Astrocyte of the spinal cord (primary cell): ENCODE measurements around the gene RMI1.
A peak's percentile ranks its signal among the peaks of the same experiment; 100 is the strongest.
"Not testable (repeated sequence)": the region's sequence is repeated elsewhere in the genome, so short reads cannot be mapped to it uniquely, and the experiment has no call there.

Experiments used
- DNase-seq: peaks from one replicate; pipeline ENCODE4 v3.0.0; 2011; ENCODE audit warnings: low read depth, low spot score
- H3K4me3 ChIP-seq: 2 replicates; pipeline ENCODE4 v1.5.1; 2011; ENCODE audit warnings: low read depth, mild to moderate bottlenecking, low read length, moderate library complexity
- in situ Hi-C: cut with HindIII; loops from 2 replicates; pipeline ENCODE4 v1.10.0; 2017; ENCODE audit warnings: low sequenced_read_pairs
- TF ChIP-seq, protein P1 (sequence below): IDR thresholded peaks from 2 replicates; pipeline ENCODE4 v1.5.1; 2012; ENCODE audit warnings: low read depth, mild to moderate bottlenecking, low read length, inconsistent platforms

RMI1 gene

DNA sequence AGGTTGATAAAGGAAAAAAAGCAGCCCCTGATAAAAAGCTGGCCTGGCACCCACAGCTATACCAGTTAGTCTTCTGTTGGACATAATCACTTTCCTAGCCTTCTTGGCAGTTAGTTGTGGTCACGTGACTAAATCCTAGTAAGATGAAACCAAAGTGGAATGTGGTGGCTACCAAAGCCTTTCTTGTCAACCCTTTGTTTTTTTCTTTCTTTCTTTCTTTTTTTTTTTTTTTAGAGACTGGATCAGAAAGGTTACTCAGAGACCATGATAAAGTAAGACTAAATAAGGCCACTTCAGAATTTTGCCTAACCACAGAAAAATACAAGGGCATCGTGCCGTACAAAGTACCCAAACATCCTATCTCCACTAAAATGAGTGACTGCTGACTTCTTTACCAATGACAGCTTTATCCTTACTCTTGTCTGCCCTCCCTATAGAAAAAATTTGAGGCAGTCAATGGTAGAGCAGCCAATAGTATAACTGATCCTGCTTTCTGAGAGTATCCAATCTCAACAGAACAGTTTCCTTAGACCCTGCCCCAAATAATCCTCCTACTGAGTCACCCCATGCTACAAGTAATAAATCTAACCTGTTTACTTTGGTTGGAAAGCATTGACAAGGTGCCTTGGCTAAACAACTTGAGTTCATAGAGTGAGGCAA lies 45.2 kb upstream of the RMI1 start:
- DNase-seq = peak; percentile 85
- in situ Hi-C loops = loop anchor here (25.0 kb wide), 1 partner anchor 327 kb away; no protein-coding TSS in a partner anchor
- H3K4me3 ChIP-seq = no peak overlapping the region
- TF ChIP-seq, protein P1, sequence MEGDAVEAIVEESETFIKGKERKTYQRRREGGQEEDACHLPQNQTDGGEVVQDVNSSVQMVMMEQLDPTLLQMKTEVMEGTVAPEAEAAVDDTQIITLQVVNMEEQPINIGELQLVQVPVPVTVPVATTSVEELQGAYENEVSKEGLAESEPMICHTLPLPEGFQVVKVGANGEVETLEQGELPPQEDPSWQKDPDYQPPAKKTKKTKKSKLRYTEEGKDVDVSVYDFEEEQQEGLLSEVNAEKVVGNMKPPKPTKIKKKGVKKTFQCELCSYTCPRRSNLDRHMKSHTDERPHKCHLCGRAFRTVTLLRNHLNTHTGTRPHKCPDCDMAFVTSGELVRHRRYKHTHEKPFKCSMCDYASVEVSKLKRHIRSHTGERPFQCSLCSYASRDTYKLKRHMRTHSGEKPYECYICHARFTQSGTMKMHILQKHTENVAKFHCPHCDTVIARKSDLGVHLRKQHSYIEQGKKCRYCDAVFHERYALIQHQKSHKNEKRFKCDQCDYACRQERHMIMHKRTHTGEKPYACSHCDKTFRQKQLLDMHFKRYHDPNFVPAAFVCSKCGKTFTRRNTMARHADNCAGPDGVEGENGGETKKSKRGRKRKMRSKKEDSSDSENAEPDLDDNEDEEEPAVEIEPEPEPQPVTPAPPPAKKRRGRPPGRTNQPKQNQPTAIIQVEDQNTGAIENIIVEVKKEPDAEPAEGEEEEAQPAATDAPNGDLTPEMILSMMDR = no peak

DNA sequence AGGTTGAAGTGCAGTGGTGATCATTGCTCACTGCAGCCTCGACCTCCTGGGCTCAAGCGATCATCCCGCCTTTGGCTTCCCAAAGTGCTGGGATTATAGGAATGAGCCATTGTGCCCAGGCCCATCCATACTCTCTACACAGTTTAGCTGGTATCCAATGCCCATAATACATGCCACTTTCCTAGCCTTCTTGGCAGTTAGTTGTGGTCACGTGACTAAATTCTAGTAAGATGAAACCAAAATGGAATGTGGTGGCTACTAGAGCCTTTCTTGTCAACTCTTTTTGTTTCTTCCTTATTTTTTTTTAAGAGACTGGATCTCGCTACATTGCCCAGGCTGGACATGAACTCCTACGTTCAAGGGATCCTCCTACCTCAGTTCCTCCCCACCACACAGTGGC lies 44.1 kb upstream of the RMI1 start:
- TF ChIP-seq, protein P1 = no peak
- in situ Hi-C loops = loop anchor here (25.0 kb wide), 1 partner anchor 326 kb away; no protein-coding TSS in a partner anchor
- H3K4me3 ChIP-seq = no peak overlapping the region
- no peak for DNase-seq

DNA sequence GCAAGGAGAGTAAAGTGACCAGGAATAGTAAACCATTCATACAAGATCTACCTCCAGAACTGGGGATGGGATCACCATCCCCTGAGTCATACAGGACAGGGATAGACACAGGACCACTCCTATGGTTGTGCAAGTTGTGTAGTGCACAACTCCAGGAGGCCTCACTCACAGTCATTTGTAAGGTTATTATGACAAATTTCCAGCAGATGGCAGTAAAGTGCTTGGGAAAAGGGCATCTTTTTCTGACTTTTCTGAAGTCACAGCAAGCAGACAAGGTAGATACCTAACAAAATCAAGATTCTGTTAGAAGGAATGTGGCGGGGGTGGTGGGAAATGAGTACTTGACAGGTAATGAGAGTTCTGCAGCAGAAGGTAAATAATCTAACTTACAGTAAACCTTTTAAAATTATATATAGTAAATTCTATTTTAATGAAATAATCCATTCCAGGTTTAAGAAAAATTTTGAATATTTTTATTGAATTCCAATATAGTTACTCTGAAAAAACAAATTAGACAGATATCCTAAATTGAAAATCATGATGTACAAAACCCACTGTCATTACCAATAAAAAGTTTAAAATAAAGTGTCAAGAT lies 42.6 kb upstream of the RMI1 start:
- DNase-seq = peak; percentile 67
- TF ChIP-seq, protein P1 = peak; percentile 49
- H3K4me3 ChIP-seq = no peak overlapping the region
- in situ Hi-C loops = loop anchor here (25.0 kb wide), 1 partner anchor 324 kb away; no protein-coding TSS in a partner anchor

DNA sequence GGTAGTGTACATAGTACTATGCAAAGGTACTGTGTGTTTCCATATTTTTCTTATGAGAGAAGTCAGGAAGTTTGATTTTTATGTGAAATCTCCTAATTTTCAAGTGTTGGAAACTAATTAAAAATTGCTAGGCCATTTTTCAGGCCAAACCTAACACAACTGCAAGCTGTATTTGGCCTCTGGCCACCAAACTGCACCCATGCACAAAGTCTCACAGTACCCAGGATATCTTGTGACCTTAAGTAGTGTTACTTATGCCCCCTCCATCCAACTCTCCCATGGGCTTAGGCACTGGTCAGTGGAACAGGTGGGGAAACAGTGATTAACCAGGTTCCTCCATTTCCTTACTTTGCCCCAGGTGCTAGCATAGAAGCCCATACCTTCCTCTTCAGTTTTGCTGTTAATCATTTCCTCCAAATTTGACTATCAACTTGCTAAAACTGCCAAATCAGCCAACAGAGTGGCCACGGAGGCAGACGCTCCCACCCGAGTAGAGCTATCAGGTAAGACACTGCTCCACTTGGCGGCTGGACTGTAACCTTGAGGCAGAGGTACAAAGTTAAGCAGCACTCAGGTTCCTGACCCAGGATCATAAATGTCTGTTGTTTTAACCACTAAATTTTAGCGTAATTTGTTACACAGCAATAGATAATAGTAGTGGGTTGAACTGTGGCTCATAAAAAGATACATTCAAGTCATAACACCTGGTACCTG lies 39.9 kb upstream of the RMI1 start:
- TF ChIP-seq, protein P1 = no peak
- in situ Hi-C loops = loop anchor here (25.0 kb wide), 1 partner anchor 322 kb away; no protein-coding TSS in a partner anchor

DNA sequence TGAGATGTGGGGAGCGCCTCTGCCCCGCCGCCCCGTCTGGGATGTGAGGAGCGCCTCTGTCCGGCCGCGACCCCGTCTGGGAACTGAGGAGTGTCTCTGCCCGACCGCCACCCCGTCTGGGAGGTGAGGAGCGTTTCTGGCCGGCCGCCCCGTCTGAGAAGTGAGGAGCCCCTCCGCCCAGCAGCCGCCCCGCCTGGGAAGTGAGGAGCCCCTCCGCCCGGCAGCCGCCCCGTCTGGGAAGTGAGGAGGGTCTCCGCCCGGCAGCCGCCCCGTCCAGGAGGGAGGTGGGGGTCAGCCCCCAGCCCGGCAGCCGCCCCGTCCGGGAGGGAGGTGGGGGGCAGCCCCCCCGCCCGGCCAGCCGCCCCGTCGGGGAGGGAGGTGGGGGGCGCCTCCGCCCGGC lies 32.5 kb upstream of the RMI1 start:
- in situ Hi-C loops = loop anchor here (25.0 kb wide), 1 partner anchor 314 kb away; no protein-coding TSS in a partner anchor
- not testable (repeated sequence) for H3K4me3 ChIP-seq, DNase-seq

More for the DNA sequence above, 39.9 kb upstream of the RMI1 start:
- no peak for DNase-seq
- no peak overlapping the region for H3K4me3 ChIP-seq

DNA sequence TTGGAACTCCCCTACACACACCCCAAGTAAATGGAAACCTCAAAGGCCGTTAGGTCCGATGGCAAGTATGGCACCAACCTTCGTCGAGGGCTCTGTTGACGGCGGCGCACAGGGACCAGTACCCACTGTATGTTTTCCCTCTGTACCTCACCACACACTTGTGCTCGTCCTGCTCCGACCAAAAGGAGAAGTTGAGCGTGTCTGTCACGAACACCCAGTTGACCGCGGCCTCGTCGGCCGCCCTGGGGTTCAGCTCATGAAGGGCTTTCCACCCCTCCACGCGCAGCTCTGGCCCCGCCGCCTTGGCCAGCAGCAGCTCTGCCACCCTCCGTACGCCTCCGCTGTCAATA lies 24.5 kb upstream of the RMI1 start:
- in situ Hi-C loops = no loop called here
- peak overlapping the region; percentile 56 for H3K4me3 ChIP-seq
- no peak for DNase-seq
- TF ChIP-seq, protein P1 = no peak
